ENCODE data around the gene TAC3.
"Not testable (repeated sequence)": the region's sequence is repeated elsewhere in the genome, so short reads cannot be mapped to it uniquely, and the experiment has no call there.

Gene TAC3

GRCh38 chr12:56963557-56963956, 52.8 kb downstream of the TAC3 start:
- H3K9me3 ChIP-seq (ENCODE audit: insufficient read depth, low read depth, low read length); H3K79me2 ChIP-seq (ENCODE audit: insufficient read depth, low read length); H3K4me3 ChIP-seq (ENCODE audit: low read length, poor library complexity, severe bottlenecking); H3K4me2 ChIP-seq (ENCODE audit: low read depth, low read length, poor library complexity, severe bottlenecking); H3F3A ChIP-seq (ENCODE audit: low read depth); H4K20me1 ChIP-seq (ENCODE audit: insufficient read depth, low read length, poor library complexity, severe bottlenecking); H3K27me3 ChIP-seq (ENCODE audit: insufficient read depth, low read length, poor library complexity, severe bottlenecking); H3K4me1 ChIP-seq (ENCODE audit: insufficient read depth, low read length, poor library complexity, severe bottlenecking); H3K9me2 ChIP-seq (replicated peaks; ENCODE audit: low read depth, low read length); H3K36me3 ChIP-seq (ENCODE audit: insufficient read depth, low read length); H3K9ac ChIP-seq (ENCODE audit: low read depth, low read length, poor library complexity, severe bottlenecking); H2AFZ ChIP-seq (ENCODE audit: low read length): not testable (repeated sequence)

DNA sequence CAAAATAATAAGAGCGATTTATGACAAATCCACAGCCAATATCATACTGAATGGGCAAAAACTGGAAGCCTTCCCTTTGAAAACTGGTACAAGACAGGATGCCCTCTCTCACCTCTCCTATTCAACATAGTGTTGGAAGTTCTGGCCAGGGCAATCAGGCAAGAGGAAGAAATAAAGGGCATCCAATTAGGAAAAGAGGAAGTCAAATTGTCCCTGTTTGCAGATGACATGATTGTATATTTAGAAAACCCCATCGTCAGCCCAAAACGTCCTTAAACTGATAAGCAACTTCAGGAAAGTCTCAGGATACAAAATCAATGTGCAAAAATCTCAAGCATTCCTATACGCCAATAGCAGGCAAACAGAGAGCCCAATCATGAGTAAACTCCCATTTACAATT, 54.1 kb downstream of the TAC3 start:
- not testable (repeated sequence) for H3K27me3 ChIP-seq (ENCODE audit: insufficient read depth, low read length, poor library complexity, severe bottlenecking); H3K4me1 ChIP-seq (ENCODE audit: insufficient read depth, low read length, poor library complexity, severe bottlenecking); H4K20me1 ChIP-seq (ENCODE audit: insufficient read depth, low read length, poor library complexity, severe bottlenecking); H2AFZ ChIP-seq (ENCODE audit: low read length); H3K36me3 ChIP-seq (ENCODE audit: insufficient read depth, low read length); H3K4me2 ChIP-seq (ENCODE audit: low read depth, low read length, poor library complexity, severe bottlenecking); H3K79me2 ChIP-seq (ENCODE audit: insufficient read depth, low read length); H3K4me3 ChIP-seq (ENCODE audit: low read length, poor library complexity, severe bottlenecking); H3K9ac ChIP-seq (ENCODE audit: low read depth, low read length, poor library complexity, severe bottlenecking); H3K9me3 ChIP-seq (ENCODE audit: insufficient read depth, low read depth, low read length); H3K9me2 ChIP-seq (replicated peaks; ENCODE audit: low read depth, low read length); H3F3A ChIP-seq (ENCODE audit: low read depth)

Data from Loucy (cell line).